Germinal center (tissue), 1 donor: Measurements from ENCODE around the gene SEMA7A.
"Not testable (repeated sequence)": the region's sequence is repeated elsewhere in the genome, so short reads cannot be mapped to it uniquely, and the experiment has no call there.

ENCODE experiments used
- DNase-seq: peaks from one replicate; pipeline ENCODE4 v3.0.0; 2012; ENCODE audit warnings: mixed read lengths, low spot score

SEMA7A gene, protein sequence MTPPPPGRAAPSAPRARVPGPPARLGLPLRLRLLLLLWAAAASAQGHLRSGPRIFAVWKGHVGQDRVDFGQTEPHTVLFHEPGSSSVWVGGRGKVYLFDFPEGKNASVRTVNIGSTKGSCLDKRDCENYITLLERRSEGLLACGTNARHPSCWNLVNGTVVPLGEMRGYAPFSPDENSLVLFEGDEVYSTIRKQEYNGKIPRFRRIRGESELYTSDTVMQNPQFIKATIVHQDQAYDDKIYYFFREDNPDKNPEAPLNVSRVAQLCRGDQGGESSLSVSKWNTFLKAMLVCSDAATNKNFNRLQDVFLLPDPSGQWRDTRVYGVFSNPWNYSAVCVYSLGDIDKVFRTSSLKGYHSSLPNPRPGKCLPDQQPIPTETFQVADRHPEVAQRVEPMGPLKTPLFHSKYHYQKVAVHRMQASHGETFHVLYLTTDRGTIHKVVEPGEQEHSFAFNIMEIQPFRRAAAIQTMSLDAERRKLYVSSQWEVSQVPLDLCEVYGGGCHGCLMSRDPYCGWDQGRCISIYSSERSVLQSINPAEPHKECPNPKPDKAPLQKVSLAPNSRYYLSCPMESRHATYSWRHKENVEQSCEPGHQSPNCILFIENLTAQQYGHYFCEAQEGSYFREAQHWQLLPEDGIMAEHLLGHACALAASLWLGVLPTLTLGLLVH

DNA sequence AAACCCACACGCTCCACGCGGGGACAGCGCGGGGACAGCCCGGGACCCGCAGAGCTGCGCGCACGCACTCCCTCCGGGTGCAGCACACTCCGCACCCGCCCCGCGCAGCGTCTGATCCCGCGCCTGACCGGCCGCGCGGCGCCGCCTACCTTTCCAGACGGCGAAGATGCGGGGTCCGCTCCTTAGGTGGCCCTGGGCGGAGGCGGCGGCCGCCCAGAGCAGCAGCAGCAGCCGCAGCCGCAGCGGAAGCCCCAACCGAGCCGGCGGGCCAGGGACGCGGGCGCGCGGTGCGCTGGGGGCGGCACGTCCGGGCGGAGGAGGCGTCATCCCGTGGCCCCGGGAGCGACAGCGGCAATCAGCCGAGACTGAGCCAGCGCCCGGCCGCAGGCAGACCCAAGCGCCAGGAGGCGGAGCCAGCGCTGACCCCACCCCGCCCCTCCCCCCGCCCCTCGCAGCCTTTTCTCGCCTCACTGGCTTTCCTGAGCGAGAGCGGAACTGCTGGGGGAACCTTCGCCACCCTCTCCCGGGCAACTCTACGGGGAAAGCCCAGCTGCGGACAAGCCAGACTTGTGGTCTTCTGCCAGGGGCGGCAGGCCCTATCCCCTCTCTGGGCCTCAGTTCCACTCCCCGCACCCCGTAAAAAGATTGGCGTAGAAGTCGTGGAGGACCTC lies at the start of gene SEMA7A:
Gene SEMA7A, minus strand, starts transcription at position 367 of the 671 bp plus-strand sequence. Its CDS starts 40 bp downstream, at position 327.
- DNase-seq: peak; percentile 95

DNA sequence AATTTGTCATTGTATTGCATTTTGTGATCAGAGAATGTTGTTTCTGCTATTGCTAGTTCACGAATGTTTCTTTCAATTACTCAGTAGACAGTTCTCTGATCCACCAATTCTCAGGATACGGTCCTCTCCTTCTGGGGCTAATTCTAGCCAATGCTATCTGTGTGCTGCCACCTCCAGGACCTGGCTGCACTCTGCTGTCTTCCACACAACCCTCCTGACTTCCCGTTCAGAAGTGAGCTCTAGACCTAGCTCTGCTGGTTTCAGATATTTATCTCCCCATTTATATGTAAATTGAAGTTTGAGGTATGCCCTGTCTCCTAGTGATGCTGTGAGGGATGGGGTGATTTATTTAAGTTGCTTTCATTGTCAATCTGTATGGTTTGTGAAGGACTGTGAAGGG lies 48.9 kb upstream of the SEMA7A start:
- no peak for DNase-seq

DNA sequence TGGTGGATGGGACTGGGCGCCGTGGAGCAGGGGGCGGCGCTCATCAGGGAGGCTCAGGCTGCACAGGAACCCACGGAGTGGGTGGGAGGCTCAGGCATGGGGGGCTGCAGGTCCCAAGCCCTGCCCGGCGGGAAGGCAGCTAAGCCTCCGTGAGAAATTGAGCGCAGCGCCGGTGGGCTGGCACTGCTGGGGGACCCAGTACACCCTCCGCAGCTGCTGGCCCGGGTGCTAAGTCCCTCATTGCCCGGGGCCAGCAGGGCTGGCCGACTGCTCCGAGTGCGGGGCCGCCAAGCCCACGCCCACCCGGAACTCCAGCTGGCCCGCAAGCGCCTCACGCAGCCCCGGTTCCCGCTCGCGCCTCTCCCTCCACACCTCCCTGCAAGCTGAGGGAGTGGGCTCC lies 46.6 kb upstream of the SEMA7A start:
- not testable (repeated sequence) for DNase-seq

DNA sequence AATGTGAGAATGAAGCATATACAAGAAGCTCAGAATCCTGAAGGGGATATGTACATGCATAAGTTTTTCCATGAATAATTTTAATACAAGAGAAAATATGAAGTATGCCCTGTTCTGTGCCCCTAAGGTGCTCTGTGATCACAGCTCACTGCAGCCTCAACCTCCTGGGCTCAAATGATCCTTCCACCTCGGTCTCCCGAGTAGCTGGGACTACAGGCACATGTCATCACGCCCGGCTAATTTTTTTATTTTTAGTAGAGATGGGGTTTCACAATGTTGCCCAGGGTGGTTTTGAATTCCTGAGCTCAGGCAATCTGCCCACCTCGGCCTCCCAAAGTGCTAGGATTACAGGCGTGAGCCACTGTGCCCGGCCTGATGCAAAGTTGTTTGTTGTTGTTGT lies 37.9 kb upstream of the SEMA7A start:
- DNase-seq: not testable (repeated sequence)

DNA sequence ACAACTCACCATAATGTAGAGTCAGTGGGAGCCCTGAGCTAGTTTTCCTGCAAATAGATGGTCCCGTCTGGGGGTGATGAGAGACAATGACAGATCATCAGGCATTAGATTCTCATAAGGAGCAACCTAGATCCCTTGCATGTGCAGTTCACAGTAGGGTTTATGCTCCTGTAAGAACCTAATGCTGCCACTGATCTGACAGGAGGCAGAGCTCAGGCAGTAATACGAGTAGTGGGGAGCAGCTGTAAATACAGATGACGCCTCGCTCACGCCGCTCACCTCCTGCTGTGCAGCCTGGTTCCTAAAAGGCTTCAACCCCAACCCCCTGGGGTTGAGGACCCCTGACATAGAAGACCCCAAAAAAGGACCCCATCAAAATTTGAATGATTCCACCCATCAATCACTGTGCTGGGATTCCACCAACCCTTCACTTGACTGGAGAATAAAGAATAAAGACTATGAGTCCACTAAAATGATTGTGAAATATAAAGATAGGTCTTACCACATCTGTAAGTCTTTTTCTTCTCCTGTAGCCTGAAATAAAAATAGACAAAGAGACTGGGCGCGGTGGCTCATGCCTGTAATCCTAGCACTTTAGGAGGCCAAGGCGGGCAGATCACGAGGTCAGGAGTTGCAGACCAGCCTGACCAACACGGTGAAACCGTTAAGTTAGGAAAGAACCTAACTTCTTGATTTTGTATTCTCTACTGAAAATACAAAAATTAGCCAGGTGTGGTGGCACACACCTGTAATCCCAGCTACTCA lies 37.1 kb upstream of the SEMA7A start:
- no peak for DNase-seq

DNA sequence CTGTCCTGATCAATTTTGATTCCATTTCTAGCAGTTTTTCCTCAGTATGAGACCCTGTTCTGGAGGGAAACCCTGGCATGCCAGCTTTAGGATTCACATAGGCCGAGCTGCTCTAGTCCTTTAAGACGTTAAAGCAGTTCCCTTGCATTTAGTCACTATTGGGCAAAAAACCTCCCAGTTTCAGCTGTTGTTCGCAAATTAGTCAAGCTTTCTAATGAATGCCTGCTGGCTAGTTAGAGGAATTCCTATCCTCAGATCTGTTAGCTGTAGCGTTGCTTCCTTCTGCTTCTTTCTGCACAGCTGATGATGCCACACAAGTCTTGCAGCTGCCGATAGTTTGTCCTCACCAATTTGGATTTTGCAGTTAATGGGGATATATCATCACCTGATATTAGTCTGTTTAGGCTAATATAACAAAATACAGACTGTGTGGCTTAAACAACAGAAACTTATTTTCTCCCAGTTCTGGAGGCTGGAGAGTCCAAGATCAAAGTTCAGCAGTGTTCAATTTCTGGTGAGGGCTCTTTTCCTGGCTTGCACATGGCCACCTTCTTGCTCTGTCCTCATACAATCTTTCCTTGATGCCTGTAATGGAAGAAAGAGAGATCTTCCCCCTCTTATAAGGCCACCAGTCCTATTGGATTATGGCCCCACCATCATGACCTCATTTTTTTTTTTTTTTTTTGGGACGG lies 34.7 kb upstream of the SEMA7A start:
- no peak for DNase-seq

DNA sequence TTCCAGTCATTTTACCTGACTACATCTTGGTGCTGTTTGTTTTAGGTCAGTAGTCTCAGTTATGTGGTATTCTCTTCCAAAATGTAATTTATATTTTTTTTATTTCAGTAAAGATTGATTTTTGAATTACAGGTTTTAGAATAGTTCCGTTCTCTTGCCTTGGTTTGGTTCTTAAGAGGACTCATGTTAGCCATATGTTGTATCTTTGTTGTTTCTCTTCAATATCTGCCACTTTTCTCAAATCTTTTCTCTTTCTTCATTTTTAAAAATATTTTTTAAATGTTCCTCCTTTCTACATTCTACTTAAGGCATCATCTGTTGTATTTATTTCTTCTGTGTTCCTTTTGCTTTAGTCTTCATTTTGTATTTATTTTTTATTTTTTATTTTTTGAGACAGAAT lies 32.8 kb upstream of the SEMA7A start:
- DNase-seq: no peak

DNA sequence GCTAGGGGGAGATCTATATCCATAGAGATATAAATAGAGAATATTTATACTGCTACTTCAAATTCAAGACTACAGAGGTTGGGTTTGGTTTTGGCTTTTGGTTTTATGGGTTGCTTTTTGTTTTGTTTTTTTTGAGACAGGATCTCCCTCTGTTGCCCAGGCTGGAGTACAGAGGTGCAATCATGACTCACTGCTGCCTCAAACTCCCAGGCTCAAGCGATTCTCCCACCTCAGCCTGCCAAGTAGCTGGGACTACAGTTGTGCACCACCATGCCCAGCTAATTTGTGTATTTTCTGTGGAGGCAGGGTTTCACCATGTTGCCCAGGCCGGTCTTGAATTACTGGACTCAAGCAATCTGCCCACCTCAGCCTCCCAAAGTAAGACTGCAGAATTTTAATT lies 31.1 kb upstream of the SEMA7A start:
- DNase-seq: no peak

DNA sequence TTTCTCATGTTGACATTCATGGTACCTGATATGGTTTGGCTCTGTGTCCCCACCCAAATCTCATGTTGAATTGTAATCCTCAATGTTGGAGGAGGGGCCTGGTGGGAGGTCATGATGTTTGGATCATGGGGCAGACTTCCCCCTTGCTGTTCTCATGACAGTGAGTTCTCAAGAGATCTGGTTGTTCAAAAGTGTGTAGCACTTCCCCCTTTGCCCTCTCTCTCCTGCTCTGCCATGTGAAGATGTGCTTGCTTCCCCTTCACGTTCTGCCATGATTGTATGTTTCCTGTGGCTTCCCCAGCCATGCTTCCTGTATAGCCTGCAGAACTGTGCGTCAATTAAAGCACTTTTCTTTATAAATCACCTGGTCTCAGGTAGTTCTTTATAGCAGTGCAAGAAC lies 30.5 kb upstream of the SEMA7A start:
- DNase-seq: no peak

DNA sequence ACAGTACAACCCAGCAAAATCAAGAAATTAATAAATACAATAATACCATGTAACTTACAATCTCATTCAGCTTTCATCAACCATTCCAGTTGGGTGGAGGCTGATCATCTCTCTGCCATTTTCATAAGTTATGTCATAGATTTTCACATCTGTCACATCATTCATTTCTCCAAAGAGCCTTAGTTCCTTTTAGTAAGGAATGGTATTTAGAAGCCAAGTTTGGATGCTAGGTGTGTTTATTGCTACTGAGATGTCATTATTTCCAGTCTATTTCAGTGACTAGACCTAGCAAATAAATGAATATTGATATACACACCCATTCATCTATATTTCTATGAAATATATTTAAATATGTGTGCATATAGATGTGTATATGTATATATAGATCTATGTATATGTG lies 29.9 kb upstream of the SEMA7A start:
- DNase-seq: no peak

DNA sequence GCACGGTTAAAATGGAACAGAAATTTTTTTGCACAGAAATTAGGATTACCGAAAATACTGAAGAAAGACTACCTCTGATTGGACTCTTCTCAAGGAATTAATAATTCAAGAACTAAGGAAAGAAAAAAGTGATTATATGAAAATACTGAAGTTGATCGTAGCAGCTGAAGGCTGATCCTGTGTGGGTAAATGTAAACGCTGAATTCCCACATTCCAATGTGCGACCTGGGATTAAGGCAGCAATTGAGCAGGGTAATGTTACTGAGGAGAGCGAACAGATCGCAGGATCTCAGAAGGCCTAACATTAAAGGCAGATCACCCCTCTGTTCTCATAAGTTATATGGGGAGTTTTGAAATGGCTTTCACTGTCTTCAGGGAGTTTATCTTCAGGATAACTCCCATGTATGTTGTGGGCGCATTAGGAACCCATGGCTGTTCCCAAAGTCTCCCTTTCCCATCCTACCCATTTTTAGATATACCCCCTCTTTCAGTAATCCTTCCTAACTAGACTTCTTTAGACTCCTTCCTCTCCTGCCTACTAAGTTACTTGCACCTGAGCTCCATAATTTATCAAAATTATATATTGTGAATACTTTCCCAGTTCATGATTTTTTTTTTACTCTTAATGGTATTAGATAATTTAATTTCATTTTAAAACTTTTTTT lies 28.2 kb upstream of the SEMA7A start:
- no peak for DNase-seq

DNA sequence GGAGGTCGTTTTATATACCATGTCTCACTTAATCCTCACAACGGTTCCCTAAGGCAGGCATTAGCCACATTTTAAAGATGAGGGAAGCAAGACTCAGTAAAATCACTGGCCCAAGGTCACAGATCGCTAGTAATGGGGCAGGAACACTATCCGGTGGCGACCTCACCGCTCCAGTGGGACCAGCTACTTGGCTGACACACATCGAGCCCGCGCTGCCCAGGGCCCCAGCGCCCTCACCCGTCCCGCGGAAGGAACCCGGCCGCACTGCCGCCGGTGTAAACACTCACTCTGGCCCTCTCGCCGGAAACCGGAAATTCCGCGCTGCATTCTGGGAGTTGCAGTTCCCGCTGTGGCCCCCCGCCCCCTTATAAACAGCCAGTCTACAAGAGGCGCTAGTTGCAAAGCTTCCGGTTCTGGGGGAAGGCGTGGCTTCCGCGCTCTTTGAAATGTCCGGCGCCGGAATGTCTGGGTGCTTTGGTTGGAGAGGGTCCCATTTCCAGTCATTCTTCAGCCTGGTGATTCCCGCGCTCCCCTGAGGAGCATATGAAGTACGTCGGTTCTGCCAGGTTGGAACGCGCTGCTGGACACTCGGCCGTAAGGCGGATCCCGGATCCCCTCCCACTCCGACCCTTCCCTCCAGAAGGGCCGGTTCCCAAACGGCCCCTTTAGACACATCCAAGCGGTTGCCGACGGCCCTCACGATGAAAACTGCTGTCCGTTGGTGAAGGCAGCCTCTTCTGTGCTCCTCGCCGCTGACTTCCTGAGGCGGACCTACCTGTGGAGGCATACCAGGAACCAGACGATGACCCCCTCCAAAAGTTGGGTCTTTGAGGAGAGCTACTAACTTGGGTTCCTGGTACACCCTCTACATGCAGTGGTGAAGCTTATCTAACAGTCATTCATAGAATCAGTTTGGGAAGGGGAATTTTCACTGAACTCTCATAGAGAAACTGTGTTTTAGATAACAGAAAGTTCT lies 27.4 kb upstream of the SEMA7A start, which contains the start of gene UBL7:
Gene UBL7, minus strand, starts transcription at position 290 of the 976 bp plus-strand sequence. CDS start 2,293 bp downstream, outside the sequence.
- peak; percentile 94 for DNase-seq

DNA sequence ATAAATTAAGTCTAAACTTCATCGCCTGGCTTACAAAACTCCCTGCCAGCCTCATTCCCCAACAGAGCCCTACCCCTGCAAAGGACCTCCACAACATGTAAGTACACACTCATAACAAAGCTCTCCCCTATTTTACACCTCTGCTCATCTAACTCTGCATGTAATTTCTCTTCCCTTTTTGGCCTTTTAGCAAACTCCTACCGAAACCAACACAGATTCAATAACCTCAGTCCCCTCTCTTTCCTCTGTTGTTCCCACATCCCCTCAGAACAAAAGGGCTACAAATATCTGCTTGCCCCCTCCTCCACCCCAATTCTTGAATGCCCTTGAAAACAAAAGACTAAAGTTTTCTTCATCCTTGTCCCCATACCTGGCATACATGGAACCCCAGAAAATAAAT lies 26.5 kb upstream of the SEMA7A start:
- DNase-seq: peak; percentile 47

DNA sequence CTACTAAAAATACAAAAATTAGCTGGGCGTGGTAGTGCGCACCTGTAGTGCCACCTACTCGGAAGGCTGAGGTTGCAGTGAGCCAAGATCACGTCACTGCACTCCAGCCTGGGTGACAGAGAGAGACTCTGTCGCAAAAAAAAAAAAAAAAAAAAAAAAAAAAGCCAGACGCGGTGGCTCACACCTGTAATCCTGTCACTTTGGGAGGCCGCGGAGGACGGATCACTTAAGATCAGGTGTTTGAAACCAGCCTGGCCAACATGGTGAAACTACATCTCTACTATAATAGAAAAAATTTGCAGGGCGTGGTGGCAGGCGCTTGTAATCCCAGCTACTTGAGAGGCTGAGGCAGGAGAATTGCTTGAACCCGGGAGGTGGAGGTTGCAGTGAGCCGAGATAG lies 26.0 kb upstream of the SEMA7A start:
- not testable (repeated sequence) for DNase-seq

DNA sequence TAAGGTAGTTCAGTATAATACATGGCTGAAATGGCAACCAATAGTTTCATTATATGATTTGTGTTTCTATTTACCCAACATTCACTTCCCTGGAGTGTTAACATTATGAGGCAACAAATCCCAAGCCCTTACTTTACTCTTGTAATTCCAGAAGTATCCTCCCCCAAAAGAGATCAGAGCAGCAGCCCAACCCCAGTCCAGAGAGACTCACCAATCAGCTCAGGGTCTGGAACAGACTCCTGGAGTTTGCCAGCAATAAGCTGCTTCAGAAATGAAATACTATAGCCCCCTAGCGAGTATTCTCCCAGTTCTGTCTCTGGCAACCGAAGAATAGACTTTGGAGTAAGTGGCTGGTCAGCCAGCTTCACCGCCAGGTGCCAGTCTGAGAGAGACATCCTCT lies 24.7 kb upstream of the SEMA7A start:
- no peak for DNase-seq

DNA sequence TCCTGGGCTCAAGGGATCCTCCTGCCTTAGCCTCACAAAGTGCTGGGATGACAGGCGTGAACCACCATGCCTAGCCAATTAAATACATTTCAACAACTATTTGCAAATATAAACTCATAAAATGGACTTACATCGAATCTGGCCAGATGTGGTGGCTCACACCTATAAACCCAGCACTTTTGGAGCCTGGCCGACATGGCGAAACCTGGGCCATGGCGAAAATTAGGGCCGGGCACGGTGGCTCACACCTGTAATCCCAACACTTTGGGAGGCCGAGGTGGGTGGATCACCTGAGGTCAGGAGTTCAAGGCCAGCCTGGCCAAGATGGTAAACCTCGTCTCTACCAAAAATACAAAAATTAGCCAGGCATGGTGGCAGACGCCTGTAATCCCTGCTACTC lies 23.3 kb upstream of the SEMA7A start:
- DNase-seq: not testable (repeated sequence)

DNA sequence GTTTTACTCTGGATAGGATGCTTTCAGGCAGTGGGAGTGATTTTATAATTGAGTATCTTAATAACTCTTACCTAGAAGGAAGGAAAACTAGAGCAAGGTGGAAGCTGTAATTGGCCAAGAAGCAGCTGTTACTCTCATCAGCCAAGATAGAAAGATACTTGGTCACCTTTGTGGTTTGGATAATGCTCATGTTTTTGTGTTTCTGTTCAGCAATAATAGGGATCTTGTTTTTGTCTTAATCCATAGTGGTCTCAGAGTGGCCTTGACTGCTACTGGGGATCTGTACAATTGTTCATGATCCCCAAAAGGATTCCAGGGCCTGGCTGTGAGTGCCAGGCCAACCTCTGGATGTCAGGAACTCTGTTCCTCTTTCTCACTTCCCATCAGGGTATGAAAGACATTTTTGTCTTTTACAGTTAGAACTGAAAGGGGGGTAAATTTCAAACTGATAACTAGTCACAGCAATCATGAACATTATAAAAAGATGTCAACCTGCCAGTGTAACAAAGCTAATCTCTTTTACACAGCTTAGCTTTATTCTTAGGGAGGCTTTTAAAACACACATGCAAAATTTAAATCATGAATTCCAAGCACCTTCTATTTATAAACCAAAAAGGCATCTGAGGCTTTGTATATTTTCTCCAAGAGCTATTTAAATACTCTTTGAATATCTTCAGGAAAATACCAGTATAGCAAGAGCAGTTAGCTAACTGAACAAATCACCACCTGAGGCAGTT lies 21.2 kb upstream of the SEMA7A start:
- no peak for DNase-seq

DNA sequence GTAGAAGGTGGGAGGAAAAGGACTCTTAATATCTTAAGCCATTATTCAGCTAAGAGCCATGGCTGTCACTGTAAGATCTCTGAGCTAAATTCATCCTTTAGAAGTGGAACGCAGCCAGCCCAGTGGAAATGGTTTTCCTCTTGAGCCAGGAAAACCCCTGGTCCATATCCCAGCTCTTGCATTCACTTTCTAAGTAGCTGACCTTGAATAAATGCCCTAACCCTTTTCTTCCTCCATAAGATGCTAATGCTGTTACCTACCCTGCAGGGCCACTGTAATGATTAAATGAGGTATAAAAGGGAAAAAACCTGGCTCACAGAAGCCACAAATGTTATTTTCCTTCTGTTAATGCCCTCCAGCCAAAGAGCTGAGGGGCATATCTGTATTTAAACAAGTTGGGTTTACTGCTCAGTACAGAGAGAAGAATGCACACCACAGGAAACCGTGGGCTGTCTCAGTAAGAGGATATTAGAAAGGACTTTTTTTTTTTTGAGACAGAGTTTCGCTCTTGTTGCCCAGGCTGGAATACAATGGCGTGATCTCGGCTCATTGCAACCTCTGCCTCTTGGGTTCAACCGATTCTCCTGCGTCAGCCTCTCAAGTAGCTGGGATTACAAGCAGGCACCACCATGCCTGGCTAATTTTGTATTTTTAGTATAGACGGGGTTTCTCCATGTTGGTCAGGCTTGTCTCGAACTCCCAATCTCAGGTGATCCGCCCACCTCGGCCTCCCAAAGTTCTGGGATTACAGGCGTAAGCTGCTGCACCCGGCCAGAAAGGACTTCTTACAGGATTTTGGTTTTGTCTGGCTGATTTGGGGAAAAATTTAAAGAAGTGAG lies 20.4 kb upstream of the SEMA7A start:
- no peak for DNase-seq
